ENCODE data around the gene CRYAA. TPM values are rescaled to one million over a fixed set of nuclear protein-coding genes. Genes with fewer than 3 reads are reported as not detected.
"Not testable (repeated sequence)": the region's sequence is repeated elsewhere in the genome, so short reads cannot be mapped to it uniquely, and the experiment has no call there.

Gene CRYAA
- total RNA-seq, 1 donor from 2014 or later: not detected

GRCh38 chr21:43169230-43169886 is 550 bp downstream of the CRYAA start:
- intact Hi-C loops (cut with micrococcal nuclease); DNase-seq; H3K4me3 Mint-ChIP-seq; H3K27ac Mint-ChIP-seq; H3K36me3 Mint-ChIP-seq (ENCODE audit: low read depth); H3K9me3 Mint-ChIP-seq; H3K4me1 Mint-ChIP-seq; H3K27me3 Mint-ChIP-seq: not testable (repeated sequence)

DNA sequence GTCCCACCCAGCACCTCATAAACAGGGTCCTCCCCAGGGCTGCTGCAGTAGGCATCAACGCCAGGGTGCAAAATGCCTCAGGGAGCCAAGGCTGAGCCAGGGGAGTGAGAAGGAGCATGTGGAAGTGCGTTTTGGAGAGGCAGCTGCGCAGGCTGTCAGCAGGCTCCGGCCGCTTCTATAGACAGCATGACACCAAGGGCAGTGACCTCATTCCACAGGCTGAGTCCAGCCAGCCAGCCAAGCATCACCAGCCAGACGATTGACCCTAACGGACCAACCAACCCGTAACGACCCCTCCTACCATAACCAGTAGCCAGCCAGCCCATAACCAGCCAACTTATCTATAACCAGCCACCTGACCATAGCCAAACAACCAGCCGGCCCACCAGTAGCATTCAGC is 1.1 kb downstream of the CRYAA start:
- DNase-seq; H3K27me3 Mint-ChIP-seq; H3K4me3 Mint-ChIP-seq; intact Hi-C loops (cut with micrococcal nuclease); H3K36me3 Mint-ChIP-seq (ENCODE audit: low read depth); H3K27ac Mint-ChIP-seq; H3K4me1 Mint-ChIP-seq; H3K9me3 Mint-ChIP-seq: not testable (repeated sequence)

DNA sequence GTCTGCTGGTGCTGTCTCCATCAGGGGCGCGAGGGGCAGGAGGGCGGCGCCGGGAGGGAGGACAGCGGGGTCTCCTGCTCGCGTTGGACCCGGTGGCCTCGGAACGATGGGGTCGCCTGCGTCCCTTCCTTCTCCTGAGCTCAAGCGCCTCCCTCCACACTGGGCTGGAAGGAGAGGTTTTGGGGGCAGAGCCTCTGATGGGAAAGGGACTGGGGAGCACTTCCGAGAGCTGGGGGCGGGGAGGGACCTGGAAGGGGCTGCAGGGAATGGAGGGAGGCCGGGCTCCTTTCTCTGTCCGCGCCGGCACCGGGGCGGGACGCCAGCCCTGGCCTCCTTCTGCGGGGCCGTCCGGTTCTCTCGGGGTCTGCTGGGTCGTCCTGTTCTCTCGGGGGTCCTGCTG is 4.0 kb downstream of the CRYAA start:
- H3K9me3 Mint-ChIP-seq; H3K36me3 Mint-ChIP-seq (ENCODE audit: low read depth); H3K4me3 Mint-ChIP-seq; H3K4me1 Mint-ChIP-seq; DNase-seq; intact Hi-C loops (cut with micrococcal nuclease); H3K27me3 Mint-ChIP-seq; H3K27ac Mint-ChIP-seq: not testable (repeated sequence)

- H3K4me1 Mint-ChIP-seq; H3K27ac Mint-ChIP-seq; intact Hi-C loops (cut with micrococcal nuclease); H3K27me3 Mint-ChIP-seq; H3K9me3 Mint-ChIP-seq; H3K4me3 Mint-ChIP-seq; H3K36me3 Mint-ChIP-seq (ENCODE audit: low read depth): not testable (repeated sequence)
- peak; percentile 61 for DNase-seq
Measured at GRCh38 chr21:43173438-43173837, 4.6 kb downstream of the CRYAA start.

DNA sequence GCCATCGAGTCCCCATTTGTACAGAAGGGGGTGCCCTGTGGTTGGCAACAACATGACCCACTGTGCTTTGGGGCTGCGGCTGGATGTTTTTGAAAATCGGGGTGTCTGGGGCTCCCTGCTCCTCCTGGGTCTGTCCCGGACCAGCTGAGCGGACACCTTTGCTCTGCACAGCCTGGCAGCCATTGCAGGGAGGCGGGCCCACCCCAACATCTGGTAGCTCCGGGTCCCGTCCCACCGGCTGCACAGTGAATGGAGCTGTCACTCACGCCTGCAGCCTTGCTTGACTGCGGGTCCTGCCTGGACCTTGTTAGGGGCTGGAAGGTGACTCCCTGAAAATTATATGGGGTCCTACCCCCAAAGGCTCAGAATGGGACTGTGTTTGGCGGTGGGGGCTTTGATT is 5.1 kb downstream of the CRYAA start:
- H3K27ac Mint-ChIP-seq; H3K27me3 Mint-ChIP-seq; DNase-seq; H3K36me3 Mint-ChIP-seq (ENCODE audit: low read depth); H3K9me3 Mint-ChIP-seq; H3K4me1 Mint-ChIP-seq; intact Hi-C loops (cut with micrococcal nuclease); H3K4me3 Mint-ChIP-seq: not testable (repeated sequence)

DNA sequence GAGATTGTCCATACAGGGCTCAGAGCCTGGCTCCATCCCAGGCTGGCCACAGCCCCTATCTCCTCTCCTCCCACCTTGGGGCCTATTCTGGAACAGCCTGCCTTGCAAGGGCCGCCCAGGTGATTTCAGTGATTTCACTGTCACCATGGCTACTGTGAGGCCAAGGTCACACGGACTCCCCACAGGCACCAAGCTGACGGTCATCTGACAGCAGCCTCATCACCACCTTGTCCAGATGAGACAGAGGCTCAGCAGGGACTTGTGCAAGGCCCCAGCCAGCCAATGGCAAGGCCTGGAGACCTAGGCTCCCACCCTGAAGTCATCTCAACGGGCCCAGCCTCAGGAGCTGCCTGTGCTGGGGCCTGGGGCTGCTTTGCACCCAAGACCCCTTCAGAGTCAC is 6.2 kb downstream of the CRYAA start:
- H3K4me1 Mint-ChIP-seq; H3K27ac Mint-ChIP-seq; DNase-seq; intact Hi-C loops (cut with micrococcal nuclease); H3K27me3 Mint-ChIP-seq; H3K4me3 Mint-ChIP-seq; H3K9me3 Mint-ChIP-seq; H3K36me3 Mint-ChIP-seq (ENCODE audit: low read depth): not testable (repeated sequence)

GRCh38 chr21:43176621-43177020 is 7.8 kb downstream of the CRYAA start:
- intact Hi-C loops (cut with micrococcal nuclease); H3K27ac Mint-ChIP-seq; H3K4me1 Mint-ChIP-seq; H3K36me3 Mint-ChIP-seq (ENCODE audit: low read depth); DNase-seq; H3K9me3 Mint-ChIP-seq; H3K4me3 Mint-ChIP-seq; H3K27me3 Mint-ChIP-seq: not testable (repeated sequence)

DNA sequence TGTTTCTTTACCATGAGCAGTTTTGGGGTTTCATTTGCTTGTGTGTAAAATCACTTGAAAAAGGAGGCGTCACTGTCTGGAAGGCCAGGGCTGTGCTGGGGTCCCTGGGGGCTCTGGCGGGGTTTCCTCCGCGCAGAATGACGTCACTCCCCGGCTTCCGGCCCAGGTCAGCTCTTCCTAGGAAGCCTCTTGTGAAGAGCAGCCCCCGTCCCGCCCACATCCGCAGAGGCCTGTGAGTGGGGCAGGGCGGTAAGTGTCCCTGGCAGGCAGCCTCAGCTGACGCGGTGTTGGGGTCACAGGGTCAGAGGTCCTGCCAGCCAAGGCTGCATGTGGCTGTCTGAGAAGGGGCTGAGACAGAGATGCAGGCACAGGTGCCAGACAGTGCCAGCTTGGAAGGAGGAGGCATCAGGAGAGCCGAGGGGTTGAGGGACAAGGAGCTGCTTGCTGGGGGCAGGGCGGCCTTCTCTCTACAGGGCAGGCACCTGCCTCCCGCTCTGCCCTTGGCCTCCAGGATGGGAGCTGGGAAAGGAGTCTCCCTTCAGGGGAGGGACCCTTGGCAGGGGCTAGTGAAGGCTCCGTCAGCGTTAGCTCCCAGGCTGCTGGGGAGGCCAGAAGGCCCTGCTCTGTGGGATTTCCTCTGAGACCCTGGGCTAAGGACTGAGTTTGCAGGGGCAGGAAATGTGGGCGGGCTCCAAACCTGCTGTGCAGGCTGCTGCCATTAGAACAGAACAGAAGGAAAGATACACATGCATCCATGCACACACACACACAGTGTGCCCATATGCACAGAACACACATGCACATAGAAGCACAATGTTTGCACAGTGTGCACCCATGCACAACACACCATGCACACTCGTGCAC is 8.5 kb downstream of the CRYAA start:
- not testable (repeated sequence) for H3K27ac Mint-ChIP-seq, H3K4me1 Mint-ChIP-seq

DNA sequence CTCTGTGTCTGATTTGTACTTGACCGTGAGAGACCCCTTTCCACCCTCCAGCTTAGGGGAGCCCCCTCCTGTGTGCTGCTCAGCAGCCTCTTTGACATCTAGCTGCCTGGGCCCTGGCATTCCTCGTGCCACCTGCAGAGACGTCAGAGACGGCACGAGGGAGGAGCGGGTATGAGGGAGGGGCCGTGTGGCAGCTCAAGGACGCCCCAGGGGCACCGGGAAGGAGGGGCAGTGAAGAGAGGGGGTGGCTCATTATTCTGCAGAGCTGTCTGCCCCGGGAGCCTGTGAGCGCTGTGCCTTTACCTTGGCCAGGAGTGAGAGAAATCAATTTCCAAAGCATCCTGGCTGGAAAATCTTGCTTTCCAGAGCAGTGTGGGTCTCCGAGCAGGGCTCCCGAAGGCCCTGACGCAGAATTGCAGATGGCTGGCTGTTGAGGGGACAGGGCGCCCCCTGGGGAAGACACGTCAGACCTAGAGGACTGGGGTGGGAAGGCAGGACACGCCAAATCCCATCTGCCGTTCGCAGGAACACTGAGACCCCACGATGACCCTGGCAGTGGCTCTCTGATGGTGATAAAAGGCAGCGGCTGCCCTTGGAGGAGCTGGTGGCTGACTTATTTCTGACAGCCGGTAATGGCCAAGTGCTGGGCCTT is 9.5 kb downstream of the CRYAA start:
- H3K27ac Mint-ChIP-seq; H3K27me3 Mint-ChIP-seq; H3K9me3 Mint-ChIP-seq; DNase-seq; H3K4me3 Mint-ChIP-seq; H3K36me3 Mint-ChIP-seq (ENCODE audit: low read depth); H3K4me1 Mint-ChIP-seq; intact Hi-C loops (cut with micrococcal nuclease): not testable (repeated sequence)

More for the DNA sequence above, 8.5 kb downstream of the CRYAA start:
- H3K9me3 Mint-ChIP-seq; H3K27me3 Mint-ChIP-seq; H3K36me3 Mint-ChIP-seq (ENCODE audit: low read depth); intact Hi-C loops (cut with micrococcal nuclease); DNase-seq; H3K4me3 Mint-ChIP-seq: not testable (repeated sequence)

DNA sequence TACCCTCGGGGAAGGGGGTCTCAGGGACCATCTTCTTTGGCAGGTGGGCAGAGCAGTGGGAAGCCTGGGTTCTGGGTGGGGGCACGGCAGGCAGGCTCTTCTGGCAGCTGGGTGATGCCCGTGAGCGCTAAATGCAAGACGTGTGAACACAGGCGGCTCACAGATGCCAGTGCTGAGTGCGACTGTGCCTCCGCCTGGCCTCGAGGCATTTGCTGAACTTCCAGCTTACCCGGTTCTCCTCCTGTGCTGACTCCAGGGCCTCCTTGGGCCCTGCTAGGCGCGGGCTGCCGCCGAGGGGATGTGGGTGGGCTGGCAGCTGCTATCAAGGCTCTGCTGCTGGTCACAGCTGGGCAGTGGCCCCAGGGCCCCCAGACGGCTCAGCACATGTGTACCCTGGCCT is 12.2 kb downstream of the CRYAA start:
- H3K9me3 Mint-ChIP-seq; H3K36me3 Mint-ChIP-seq (ENCODE audit: low read depth); H3K27ac Mint-ChIP-seq; H3K4me1 Mint-ChIP-seq; DNase-seq; H3K4me3 Mint-ChIP-seq; H3K27me3 Mint-ChIP-seq; intact Hi-C loops (cut with micrococcal nuclease): not testable (repeated sequence)

DNA sequence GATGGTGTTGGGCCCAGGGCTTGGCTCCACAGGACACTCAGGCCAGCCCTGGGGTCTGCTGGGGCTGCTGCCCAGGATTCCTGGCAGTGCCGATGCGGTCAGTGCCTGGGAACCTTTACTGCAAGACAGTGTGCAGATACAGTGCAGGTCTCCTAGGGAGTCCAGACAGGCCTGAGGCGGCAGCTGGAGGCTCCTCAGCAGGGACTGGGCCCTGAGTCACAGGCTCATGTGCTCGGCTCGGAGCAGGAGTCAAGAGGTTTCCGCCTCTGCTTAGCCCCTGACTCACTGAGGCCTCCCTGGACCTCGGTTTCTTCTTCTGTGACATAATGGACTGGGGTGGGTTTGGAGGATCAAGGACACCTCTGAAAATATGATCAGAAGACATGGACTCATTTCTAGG is 18.5 kb downstream of the CRYAA start:
- DNase-seq; H3K4me3 Mint-ChIP-seq; H3K4me1 Mint-ChIP-seq; intact Hi-C loops (cut with micrococcal nuclease); H3K27me3 Mint-ChIP-seq; H3K27ac Mint-ChIP-seq; H3K36me3 Mint-ChIP-seq (ENCODE audit: low read depth); H3K9me3 Mint-ChIP-seq: not testable (repeated sequence)

DNA sequence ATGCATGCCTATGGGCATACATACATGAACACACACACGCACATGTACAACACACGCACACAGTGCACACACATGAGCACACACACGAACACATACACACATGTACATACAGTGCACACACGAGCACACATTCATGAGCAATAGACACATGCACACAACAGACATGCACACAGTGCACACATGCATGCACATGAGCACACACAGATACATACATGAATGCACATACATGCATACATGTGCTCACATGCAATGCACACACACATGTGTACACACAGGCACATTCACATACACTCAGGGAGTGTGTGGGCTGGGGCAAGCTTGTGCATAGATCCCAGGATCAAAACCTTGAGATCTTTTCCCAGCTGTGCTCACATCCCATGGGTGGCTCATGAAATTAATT is 18.9 kb downstream of the CRYAA start:
- H3K27me3 Mint-ChIP-seq: peaks cover 4% of the 10 kb centered on the region
- H3K4me1 Mint-ChIP-seq: peaks cover 4% of the 10 kb centered on the region
- intact Hi-C loops (cut with micrococcal nuclease): no loop called here
- no peak overlapping the region for H3K4me3 Mint-ChIP-seq
- no peak overlapping the region for H3K27ac Mint-ChIP-seq
- H3K9me3 Mint-ChIP-seq: no peaks in the 10 kb centered on the region
- no peak for DNase-seq
- no peaks in the 10 kb centered on the region for H3K36me3 Mint-ChIP-seq (ENCODE audit: low read depth)

DNA sequence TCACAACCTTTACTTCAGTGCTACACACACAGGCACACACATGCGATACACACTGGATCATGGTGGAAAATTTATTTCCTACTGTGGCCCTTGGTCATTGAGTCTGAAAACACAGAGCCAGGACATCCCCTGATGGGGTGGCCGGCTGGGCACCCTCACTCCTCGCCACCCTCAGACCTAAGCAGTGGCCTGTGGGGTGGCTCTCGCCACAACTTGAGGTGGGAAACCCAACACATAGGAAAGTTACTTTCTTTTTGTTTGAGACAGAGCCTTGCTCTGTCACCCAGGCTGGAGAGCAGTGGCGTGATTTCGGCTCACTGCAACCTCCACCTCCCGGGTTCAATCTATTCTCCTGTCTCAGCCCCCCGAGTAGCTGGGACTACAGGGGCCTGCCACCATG is 19.4 kb downstream of the CRYAA start:
- H3K4me3 Mint-ChIP-seq: no peak overlapping the region
- DNase-seq: no peak
- peaks cover 4% of the 10 kb centered on the region for H3K27me3 Mint-ChIP-seq
- no peak overlapping the region for H3K27ac Mint-ChIP-seq
- intact Hi-C loops (cut with micrococcal nuclease): no loop called here
- no peaks in the 10 kb centered on the region for H3K36me3 Mint-ChIP-seq (ENCODE audit: low read depth)
- H3K4me1 Mint-ChIP-seq: peaks cover 4% of the 10 kb centered on the region
- no peaks in the 10 kb centered on the region for H3K9me3 Mint-ChIP-seq

- H3K4me1 Mint-ChIP-seq: peaks cover 4% of the 10 kb centered on the region
- no peak overlapping the region for H3K27ac Mint-ChIP-seq
- H3K27me3 Mint-ChIP-seq: peaks cover 4% of the 10 kb centered on the region
- DNase-seq: no peak
- no peak overlapping the region for H3K4me3 Mint-ChIP-seq
- H3K9me3 Mint-ChIP-seq: no peaks in the 10 kb centered on the region
- intact Hi-C loops (cut with micrococcal nuclease): no loop called here
- no peaks in the 10 kb centered on the region for H3K36me3 Mint-ChIP-seq (ENCODE audit: low read depth)
Measured at GRCh38 chr21:43188592-43189210, 19.9 kb downstream of the CRYAA start.

Data from activated CD4-positive, alpha-beta T cell treated with anti-CD3 and anti-CD28 coated beads, Interleukin-2, amount 10 ng/mL, durations not matched to agents 24 days and 14 days (primary cell).